ENCODE results near the gene ANKS1A.
"Not testable (repeated sequence)": the region's sequence is repeated elsewhere in the genome, so short reads cannot be mapped to it uniquely, and the experiment has no call there.

The ANKS1A gene, protein sequence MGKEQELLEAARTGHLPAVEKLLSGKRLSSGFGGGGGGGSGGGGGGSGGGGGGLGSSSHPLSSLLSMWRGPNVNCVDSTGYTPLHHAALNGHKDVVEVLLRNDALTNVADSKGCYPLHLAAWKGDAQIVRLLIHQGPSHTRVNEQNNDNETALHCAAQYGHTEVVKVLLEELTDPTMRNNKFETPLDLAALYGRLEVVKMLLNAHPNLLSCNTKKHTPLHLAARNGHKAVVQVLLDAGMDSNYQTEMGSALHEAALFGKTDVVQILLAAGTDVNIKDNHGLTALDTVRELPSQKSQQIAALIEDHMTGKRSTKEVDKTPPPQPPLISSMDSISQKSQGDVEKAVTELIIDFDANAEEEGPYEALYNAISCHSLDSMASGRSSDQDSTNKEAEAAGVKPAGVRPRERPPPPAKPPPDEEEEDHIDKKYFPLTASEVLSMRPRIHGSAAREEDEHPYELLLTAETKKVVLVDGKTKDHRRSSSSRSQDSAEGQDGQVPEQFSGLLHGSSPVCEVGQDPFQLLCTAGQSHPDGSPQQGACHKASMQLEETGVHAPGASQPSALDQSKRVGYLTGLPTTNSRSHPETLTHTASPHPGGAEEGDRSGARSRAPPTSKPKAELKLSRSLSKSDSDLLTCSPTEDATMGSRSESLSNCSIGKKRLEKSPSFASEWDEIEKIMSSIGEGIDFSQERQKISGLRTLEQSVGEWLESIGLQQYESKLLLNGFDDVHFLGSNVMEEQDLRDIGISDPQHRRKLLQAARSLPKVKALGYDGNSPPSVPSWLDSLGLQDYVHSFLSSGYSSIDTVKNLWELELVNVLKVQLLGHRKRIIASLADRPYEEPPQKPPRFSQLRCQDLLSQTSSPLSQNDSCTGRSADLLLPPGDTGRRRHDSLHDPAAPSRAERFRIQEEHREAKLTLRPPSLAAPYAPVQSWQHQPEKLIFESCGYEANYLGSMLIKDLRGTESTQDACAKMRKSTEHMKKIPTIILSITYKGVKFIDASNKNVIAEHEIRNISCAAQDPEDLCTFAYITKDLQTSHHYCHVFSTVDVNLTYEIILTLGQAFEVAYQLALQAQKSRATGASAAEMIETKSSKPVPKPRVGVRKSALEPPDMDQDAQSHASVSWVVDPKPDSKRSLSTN
- 22.2 to 34.5 reads per million in 2 donors for total RNA-seq

DNA sequence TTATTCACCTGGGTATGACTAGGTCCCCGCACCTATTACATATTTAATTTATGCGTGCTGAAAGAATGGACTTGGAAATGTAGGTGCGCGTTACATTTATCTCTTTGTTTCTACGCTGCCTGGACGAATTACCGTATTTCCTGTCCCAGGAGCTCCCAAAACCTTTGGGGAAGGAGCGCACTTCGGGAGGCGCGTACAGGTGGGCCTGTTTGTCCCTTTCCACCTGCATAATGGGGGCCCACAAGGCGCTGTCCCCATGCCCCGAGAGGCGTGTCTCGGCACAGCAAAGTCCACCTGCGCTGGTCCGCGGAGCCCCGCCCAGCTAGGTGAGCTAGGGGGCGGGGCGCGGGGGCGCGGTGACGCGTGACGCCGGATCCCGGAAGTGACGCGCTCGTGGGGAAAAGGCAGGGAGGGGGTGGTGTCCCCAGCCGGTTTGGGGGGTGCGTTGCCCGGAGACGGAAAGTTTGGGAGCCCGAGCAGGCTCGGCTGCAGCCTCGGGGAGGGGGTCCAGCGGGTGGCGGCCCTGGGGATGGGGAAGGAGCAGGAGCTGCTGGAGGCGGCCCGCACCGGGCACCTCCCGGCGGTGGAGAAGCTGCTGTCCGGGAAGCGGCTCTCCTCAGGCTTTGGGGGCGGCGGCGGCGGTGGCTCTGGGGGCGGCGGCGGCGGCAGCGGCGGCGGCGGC lies at the start of gene ANKS1A:
ANKS1A (plus strand) TSS at position 382 of the 682 bp plus-strand sequence; CDS start at position 530, 148 bp downstream.
- DNase-seq: peak; percentile 94

DNA sequence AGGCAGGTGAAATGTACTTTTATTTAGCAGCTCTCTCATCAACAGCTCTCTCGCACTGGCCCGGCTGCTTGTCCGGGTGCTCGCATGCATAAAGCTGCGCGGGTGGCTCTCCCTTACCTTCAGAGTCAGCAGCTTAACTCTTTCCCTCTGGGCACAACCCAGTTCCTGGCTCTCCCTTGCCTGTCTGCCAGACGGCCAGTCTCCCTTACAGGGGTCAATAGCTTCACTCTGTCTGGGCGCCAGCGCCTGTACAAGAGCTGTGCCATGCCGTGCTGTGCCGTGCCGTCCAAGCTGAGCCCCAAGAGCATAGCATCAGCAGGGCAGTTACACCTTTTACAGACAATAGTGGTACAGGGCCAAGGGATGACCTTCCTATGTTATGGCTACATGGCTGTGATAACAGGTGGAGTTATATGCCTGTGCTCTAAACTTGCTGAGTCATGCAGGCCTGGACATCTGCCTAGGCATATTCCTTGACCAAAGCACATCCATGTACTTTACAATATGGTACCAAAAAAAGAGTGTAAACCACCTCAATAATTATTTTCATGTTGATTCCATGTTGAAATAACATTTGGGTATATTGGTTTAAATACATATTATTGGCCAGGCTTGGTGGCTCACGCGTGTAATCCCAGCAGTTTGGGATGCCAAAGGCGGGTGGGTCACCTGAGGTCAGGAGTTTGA lies 49.2 kb upstream of the ANKS1A start:
- DNase-seq: no peak

DNA sequence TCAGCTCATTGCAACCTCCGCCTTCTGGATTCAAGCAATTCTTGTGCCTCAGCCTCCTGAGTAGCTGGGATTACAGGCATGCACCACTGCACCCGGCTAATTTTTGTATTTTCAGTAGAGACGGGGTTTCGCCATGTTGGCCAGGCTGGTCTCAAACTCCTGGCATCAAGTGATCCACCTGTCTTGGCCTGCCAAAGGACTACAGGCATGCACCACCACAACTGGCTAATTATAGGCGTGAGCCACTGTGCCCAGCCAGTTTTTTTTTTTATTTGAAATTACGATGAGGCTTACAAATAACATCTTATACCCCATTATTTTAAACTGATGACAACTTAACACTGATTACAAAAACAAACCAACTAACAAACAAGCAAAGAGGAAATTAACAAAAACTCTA lies 40.0 kb upstream of the ANKS1A start:
- DNase-seq: not testable (repeated sequence)

DNA sequence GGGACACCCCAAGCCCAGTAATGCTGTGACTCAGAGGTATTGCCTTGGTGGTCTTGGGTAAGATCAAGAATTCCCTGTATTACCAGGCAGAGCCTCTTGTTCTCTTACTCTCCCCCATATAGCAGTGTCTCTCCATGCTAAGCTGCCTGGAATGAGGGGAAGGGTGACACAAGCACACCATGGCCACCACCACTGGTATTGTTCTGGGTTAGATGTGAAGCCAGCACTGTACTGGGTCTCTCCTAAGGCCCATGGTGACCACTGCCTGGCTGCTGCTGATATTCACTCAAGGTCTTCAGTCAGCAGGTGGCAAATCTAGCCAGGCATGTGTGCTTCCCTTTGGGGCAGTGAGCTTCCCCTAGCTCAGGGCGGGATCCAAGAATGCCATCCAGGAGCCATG lies 37.7 kb upstream of the ANKS1A start:
- no peak for DNase-seq

DNA sequence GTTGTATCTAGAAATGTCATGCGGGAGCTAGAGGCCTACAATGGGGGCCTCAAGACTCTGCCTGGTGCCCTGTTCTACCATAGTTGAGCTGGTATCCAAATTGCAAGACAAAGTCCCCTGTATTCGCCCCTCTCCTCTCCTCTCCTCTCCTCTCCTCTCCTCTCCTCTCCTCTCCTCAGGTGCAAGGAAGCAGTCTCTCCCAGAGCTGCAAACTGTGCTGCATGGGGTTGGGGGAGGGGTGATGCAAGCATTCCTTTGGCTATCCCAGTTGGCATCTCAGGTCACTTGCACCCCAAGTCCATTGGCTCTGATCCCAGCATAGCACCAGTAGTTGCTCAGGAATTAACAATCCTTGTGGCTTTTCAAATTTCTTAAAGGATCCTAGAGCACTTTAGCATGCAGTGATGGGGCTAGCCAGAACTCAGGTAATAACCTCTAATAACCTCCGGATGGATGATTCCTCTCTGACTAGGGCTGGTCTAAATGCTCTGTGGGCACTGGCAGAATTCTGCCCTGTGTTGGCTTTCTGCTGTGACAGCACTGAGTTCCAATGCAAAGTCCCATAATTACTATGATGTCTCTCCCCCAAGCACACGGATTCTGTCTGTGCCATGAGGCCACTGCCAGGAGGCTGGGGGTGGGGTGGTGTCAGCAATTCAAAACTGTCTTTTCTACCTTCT lies 36.5 kb upstream of the ANKS1A start:
- DNase-seq: no peak

DNA sequence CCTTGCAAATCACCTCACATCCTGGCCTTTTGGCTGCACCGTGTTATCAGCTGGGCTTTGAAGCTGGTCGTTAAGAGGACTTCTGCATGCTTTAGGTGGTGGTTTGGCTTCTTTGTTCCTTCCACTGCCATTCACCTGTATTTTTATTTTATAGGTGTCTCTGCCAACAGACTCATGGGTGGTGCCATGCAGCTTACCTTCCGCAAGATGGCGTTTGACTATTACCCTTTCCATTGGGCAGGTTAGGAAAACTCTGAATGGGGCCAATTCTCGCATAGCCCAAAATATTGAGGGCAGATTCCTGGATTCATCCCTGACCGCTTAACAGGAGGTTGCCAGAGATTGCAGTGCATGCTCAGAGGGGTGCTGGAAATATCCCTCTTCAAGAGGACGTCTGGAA lies 33.6 kb upstream of the ANKS1A start:
- DNase-seq: no peak

DNA sequence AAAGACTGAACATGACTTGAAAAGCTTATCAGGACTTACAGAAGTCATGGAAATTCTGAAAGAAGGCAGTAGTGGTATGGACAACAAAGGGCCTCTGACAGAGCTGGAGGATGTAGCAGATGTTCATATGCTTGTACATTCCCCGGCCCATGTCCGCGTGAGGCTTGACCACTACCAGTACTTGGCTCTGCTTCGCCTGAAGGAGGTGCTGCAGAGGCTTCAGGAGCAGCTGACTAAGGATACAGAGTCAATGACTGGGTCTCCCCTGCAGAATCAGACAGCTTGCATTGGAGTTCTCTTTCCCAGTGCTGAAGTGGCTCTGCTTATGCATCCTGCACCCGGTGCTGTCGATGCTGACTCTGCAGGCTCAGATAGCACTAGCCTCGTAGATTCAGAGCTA lies 30.4 kb upstream of the ANKS1A start:
- DNase-seq: no peak

DNA sequence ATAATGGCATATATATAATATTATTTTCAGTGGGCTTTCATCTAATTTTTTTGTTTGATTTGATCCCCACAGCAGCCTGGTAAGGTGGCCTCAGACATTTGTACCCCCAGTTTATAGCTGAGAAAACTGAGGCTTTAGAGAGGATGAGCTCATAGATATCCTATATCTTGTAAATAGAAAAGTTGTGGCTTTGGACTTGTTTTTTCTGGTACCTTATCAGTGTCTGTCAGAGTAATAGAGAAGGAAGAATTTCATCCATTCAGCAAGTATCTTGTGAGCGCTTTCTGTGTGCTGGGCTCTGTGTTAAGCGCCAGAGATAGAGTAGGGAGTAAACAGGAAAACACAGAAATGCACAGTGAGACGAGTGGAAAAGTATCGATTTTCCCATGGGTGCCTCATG lies 29.1 kb upstream of the ANKS1A start:
- DNase-seq: no peak

DNA sequence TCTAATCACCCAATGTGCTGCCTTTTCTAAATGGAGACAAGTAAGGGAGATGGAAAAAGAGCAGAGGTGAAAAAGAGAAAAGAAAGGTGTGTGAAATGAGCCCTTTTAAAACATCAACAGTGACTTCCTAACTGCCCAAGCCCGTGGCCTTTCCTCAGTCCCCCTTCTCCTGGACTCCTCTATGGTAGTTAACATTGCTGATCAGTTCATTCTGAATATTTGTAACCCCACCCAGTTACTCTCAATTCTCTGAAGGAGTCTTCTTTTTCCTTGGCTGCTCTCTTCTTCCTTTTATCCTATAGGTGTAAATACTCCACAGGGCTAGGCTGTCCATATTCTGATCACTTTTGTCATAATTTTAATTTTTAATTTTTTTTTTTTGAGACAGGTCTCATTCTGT lies 28.3 kb upstream of the ANKS1A start:
- no peak for DNase-seq

DNA sequence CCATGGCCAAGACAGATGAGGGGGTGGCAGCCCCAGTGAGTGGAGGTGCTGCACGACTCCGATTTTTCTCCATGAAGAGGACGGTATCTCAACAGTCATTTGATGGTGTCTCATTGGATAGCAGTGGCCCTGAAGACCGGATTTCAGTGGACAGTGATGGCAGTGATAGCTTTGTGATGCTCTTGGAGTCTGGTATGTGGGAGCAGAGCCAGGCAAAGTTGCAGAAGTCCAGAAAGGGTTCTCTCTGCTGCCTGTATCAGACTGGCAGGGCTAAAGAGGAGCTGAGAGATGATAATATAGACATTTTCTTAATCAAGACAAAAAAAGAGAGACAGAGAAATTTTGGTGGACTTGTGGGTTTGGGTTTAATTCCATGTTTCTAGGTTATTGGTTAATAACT lies 25.0 kb upstream of the ANKS1A start:
- no peak for DNase-seq

DNA sequence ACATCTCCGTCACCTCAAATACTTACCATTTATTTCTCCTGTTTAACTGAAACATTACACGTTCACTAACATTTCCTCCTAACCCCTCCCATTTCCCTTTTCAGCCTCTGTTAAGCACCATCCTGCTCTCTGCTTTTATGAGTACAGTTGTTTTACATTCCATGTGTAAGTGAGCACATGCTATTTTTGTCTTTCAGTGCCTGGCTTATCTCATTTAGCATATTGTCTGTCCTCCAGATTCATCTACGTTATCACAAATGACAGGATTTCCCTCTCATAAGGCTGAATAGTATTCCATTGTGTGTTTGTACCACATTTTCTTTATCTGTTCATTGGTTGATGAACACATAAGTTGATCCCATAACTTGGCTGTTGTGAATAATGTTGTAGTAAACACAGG lies 23.9 kb upstream of the ANKS1A start:
- DNase-seq: no peak

DNA sequence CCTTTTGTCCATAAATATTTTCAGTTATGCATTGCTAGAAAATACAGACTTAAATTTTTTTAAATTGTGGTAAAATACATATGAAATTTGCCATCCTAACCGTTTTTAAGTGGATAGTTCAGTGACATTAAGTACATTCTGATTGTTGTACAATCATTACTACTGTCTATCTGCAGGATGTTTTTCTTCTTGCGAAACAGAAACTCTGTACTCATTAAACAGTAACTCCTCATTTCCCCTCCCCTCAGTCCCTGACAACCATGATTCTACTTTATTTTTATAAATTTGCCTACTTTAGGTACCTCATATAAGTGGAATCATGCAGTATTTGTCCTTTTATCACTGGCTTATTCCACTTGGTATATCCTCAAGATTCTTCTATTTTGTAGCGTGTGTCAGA lies 22.5 kb upstream of the ANKS1A start:
- DNase-seq: no peak

DNA sequence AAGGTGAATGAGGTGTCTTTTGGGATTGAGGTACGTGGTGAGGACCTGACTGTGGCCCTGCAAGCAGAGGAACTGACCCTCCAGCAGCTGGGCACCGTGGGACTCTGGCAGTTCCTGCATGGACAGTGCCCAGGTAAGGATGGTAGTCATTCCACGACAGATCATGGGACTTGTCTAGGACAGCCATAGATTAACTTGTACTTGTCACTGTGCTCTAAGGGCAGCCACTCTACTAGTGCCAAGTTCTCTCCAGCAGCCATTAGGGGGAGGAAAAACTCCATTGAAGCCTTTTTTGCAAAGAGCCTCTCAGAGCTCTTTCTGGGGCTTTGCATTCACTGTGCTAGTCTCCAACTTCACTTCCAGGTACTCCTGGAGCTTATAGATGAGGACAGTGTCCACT lies 21.6 kb upstream of the ANKS1A start:
- DNase-seq: no peak

DNA sequence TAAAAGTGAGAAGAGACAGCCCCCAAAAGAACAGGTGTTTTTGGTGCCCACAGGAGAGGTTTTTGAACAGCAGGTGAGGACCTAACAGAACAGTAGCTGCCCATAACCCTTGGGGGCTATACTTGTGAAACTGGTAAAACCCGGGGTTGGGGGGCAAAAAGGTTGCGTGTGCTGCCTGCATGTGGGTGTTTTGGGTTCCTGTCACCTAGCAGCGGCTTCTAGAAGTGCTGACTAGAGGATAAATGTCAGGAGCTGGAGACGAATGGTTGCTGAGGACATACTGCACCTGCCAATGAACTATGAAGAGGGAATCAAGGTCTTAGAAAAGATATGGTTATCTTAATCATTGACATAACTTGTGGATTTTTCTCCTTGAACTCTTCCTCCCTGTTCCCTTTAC lies 17.2 kb upstream of the ANKS1A start:
- no peak for DNase-seq

DNA sequence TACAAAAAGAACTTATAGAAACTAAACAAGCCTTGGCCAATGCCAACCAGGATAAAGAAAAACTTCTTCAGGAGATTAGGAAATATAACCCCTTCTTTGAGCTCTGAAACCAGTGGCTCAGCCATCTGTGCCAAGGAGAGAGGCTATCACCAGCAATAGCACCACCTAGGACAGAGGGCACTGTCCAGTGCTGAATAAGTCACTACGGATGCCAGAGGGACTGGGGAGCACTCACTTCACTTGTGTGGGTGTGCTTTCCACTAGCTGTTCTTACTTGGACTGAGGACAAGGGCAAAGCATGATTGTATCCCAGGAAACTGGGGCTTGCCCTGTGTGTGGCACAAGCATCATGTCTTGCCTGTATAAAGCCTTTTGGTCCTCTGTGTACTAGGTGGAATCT lies 16.7 kb upstream of the ANKS1A start:
- no peak for DNase-seq

DNA sequence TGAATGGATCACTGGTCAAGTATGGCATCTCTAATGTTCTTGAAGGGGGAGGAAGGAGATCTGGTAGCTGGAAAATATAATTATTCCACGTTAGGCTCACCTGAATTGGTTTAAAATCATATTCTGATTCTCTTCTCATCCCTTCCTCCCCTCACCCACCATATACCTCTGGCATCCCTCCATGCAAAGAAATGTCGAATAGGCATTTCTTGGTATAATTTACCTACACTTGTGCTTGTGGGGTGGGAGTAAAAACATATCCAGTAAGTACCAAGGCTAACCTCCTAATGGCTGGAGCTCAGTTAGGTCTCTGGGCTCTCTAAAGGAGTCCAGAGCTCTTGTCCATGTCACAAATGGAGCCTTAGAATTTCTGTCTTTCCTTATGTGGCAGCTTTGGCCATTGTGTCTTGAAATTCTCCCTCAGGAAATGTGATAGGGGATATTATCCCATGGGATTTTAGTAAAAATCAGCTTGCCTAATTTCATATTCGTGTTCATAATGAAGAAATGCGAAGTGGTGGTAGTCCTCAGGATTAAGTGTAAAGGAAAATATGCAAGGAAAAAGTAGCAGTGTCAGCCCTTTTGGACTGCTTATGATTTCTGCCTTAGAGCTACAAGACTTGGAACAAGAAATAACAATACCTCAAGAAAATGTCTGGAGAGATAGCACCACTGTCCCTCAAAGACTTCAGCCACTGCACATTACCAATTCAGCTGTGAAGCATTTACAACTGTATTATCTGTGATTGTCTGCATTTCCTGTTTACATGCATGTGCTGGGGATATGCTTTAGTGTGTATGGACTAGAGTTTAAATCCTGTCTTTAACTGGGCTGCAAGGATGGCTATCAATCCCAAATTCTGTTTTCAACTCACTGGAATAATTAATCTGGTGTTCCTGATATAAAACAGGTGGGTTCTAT lies 13.5 kb upstream of the ANKS1A start:
- no peak for DNase-seq

DNA sequence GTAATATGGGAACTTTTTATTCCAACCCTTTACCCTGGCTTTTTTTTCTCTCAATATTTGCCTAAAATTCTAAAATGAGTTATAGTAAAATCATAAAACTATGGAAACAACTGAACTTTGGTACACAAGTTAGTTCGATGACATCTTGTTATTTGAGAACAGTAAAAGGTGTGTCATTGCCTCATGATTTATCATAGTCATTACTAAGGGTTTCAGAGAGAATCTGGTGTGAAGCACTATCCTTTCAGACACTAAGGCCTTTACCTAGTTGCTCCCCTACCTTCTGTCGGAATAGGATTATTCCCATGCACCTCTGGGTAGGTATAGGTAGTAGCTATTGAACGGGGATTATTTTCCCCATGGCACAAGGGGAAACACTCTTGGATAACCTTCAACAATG lies 12.6 kb upstream of the ANKS1A start:
- no peak for DNase-seq

DNA sequence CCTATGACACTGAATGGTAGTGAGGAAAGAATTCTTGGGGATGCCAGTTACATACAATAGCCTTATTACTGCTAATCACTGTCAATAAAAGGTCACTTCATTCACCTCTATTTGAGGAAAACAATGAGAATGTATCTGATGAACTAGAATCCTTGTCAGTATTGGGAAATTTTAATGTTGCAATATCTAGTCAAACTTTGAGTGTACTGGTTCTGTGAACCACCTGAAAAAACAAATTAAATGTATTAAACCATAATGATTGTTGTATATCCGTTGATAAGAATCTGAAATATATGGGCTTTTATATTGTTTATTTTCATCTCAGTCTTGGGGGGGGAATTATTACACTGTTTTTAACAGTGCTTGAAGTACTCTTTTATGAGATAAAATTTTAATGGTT lies 11.8 kb upstream of the ANKS1A start:
- DNase-seq: no peak

DNA sequence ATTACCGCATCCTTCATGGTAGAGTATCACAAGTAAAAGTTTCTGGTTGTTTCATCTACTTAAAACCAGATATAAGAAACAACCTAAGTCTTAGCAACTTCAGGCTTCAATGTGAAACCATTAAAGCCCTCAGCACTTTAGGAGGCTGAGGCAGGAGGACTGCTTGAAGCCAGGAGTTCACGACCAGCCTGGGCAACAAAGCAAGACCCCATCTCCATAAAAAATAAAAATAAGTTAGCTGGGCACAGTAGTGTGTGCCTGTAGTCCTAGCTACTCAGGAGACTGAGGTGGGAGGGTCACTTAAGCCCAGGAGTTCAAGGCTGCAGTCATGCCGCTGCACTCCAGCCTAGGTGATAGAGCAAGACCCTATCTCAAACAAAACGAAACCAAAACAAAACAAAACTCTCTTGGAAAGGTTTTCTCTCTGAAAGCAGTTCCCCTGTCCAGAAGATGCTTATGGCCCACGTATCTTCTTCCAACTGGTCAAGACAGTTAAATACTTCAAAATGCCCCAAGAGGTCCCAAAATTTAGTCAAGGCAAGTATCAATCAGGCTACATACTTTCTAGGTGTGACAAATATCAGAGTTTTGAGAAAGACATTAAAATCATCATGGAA lies 11.1 kb upstream of the ANKS1A start:
- DNase-seq: no peak

DNA sequence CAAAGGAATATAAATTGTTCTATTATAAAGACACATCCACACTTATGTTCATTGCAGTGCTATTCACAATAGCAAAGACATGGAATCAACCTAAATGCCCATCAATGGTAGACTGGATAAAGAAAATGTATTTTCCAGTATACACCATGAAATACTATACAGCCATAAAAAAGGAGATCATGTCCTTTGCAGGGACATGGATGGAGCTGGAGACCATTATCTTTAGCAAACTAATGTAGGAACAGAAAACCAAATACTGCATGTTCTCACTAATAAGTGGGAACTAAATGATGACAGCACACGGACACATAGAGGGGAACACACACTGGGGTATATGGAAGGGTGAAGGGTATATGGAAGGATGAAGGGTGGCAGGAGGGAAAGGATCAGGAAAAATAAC lies 5.0 kb upstream of the ANKS1A start:
- DNase-seq: not testable (repeated sequence)

Data from T-helper 9 cell (primary cell).